Measurements from ENCODE around the gene KDELR3.

Gene KDELR3

DNA sequence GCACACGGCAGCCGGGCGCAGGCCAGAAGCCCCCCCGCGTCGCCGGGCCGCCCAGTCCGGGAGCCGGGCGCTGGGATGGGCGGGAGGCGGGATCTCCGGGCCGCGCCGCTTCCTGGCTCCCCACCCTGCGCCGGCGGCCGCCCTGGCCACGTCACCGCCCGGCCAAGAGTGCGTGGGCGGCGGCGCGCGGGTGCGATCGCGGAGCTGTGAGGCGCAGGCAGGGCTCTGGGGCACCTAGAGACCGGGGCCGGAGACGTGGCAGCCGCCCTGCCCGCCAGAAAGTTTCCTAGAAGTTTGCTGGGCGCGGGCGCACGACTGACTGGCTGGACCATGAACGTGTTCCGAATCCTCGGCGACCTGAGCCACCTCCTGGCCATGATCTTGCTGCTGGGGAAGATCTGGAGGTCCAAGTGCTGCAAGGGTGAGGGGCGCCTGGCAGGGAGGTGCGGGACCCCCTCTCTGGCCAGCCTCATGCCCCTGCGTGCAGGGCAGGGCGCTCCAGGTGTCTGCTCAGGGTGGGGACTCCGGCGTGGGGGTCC, at the start of gene KDELR3:
KDELR3 (plus strand) TSS at position 193 of the 539 bp plus-strand sequence; CDS start at position 331, 138 bp downstream.
- FAIRE-seq = no peak

DNA sequence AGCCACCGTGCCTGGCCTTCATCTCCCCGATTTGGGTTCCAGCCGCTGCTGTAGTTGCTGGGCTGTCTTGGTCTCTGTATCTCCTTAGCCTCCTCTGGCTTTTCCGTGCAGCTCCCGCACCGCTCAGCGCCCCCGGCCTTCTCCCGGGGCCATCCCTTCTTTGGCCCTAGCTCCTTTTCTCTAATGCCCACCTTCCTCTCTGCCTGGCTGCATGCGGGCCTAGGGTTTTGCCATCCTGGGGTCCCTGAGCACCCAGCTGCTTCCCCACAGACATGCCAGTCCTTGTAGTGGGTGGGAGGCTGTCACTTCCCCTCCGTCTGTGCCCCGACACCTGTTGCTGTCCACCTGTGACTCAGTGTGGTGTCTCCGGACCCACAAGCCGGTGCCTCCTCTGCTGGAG, 49.3 kb upstream of the KDELR3 start:
- FAIRE-seq = no peak

DNA sequence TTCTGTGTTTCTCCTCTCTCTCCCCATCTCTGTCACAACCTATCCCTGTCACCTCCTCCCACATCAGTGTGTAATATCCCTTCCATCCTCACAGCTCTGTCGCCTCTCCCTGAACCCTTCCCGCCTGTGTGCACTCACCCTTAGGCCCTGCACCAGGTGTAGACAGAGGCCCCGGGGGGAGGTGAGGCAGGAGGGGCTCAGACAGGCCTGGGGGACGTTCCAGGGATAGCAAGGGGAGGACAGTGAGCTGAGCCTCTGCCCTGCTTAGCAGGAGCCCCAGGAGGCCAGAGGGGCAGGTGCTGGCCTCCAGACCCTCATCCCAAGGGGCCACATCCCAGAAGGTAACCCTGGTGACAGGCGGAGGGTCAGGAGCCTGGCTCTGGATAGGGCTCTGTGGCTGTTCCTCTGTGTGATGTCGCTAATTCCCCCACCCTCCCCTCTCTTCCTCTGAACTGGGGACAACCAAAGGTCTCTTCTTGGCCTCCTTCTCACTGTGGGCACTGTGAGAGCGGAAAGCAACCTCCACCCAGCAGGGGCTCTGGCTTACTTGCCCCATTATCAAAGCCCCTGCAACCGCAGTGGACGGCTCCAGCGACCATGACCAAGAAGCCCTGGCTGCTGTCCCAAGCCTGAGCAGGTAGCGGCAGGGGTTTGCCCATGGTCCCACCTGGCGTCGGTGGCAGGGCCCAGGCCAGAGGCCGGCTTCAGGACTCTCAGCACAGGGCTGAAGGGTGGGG, 48.6 kb upstream of the KDELR3 start:
- FAIRE-seq = no peak

DNA sequence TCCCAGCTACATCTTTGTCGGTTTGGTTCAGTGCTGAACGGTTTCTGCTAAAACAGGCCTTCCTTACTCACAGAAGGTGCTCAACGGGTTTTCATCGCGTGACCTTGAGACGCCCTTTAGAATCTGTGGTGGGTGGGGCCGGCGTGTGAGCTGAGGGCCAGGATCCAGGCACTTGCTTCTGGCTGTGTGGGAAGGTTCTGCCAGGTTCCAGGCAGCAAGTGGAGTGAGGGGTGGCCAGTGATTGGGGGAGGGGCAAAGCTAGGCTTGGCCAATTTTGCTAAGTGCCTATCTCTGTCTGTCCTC, 48.1 kb upstream of the KDELR3 start:
- no peak for FAIRE-seq

DNA sequence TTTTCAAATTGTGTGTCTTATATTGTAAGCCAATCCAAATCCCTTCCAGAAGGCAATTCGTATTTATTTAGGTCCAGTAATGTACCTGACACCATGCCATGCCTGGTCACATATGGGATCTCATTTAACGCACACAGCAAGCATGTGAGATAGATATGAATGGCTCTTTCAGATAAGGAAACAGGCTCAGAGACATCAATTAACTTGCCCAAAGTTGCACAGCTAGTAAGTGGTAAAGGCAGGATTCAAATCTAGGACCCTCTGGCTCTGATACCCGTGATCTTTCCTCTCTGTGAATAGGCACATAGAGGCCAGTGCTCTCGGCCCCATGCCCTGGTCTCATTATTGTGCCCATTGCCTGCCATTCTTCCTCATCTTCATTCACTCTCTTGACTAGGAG, 47.2 kb upstream of the KDELR3 start:
- FAIRE-seq = no peak

DNA sequence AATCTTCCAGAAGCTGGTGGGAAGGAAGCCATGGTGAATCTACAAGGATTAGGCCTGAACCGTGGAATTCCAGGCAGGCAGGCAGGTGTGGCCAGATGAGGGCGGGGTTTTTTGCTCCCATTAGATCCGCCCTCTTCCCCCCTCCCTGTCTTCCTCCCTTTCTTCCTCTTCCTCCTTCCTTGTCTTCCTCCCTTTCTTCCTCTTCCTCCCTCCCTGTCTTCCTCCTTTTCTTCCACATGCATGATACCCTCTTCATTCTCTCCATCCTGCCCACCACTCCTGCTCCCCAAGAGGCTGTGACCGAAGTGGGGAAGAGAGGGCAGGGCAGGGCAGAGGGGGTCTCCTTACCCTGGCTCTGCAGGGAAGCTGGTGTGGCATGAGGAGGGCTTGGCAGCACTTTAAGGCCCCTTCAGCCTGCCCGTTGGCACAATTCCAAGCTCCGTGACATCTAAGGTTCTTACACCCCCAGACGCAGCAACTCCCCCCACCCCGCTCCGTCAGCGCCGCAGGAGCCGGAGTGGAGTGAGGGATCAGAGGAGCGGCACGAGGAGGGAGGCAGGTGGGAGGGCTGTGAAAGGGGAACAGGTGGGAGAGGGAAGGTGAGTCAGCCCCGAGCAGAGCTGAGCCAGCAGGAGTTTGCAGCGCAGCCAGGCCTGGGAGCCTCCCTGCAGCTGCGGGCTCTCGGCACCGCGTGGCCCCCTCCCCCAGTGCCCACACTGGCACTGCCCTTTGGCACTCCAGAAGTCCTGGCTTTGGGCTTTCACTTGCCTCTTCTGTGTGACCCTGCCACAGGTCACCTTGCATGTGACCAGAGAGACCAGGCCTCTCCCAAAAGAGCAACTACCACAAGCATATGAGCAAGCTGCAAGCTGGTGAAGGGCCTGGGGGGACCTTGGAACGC, 45.0 kb upstream of the KDELR3 start:
- no peak for FAIRE-seq

DNA sequence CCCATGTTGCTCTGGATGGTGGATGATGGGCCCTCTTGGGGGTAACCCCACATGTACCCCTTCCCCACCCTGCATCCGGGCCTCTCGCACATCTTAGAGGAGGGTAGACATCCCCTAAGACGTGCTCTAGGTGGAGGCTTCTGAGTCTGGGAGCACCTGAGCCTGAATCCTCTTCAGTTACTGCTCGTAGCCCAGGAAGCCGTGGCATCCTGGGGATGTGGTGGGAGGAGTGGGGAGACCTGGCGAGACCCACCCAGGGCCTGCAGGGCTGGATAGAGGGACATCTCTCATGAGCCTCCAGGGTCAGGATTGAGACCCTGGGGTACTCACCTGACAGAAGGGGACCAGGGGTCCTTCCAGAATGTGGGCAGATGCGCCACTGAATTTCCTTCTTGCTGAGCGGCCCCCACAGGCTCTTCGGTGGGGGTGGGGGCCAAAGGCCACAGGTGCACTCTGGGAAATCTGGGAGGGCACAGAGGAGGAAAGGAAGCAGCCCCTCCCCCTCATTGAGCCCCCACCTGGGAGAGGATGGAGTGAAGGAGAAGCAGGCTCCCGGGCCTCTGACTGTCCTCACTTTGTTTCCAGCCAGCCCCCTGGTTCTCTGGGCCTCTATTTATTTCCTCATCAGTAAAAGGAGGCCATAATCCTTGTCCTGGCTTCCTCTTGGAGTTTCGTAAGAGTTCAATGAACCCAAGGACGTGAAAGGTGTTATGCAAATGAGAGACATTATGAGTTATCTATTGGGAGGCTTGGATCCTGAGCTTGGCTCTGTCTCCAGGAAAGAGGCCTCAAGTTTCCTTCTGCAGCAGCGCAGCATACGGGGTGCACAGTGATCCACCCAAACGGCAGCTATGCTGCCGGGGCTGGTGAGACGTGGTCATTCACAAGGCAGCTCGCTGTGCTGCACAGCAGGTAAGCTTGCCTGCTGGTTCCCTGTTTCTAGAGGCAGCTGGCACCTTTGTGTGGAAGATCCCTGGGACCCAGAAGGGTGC, 44.1 kb upstream of the KDELR3 start:
- no peak for FAIRE-seq

DNA sequence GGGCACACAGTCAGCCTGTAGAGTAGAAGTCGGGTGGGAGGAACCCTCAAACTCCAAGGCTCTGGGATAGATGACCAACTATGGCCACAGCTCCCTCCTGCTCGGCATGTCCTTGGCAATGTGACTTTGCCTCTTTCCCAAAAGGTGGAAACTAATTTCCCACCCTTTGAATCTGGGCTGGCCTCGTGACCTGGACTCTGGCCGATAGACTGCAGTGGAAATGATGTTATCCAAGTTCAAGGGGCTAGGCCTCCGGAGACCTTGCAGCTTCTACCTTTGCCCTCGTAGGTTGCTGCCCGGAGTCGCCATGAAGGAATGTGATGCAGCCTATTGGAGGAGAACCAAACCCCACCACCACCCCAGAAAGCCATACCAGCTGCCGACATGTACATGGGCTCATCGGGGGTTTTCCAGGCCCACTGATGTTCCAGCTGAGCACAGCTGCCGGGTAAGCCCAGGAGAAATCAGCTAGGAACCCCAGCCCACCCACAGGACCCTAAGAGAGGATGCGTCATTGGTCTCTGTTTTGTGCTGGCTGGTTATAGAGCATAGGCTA, 43.3 kb upstream of the KDELR3 start:
- no peak for FAIRE-seq

DNA sequence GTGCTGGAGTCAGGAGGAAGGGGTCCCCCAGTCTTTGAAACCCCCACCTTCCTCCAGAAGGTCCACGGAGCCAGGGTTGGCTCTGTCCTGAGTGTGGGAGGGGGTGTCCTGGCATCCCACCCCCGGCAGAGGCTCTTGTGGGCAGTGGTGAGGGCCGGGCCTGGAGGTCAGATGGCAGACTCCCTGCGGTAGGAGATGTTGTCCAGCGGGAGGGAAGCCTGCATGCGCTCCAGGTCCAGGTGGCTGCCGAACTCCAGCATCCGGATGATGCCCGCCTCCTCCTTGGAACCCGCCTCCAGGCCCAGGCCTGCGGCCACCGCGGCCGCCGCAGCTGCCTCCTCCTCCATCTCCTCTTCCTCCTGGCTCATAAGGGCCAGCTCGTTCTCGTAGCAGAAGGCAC, 41.3 kb upstream of the KDELR3 start:
- FAIRE-seq = no peak

DNA sequence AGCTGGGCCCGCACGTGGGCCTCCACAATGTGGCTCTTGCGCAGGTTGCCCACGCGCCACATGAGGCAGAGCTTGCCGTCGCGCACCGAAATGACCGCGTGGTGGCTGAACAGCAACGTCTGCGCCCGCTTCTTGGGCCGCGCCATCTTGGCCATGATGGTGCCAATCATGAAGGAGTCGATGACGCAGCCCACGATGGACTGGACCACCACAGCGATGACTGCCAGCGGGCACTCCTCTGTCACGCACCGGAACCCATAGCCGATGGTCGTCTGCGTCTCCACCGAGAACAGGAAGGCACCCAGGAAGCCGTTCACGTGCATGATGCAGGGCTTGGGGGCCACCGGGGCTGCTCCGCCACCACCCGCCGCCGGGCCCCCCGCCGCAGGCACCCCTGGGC, 40.4 kb upstream of the KDELR3 start:
- no peak for FAIRE-seq

DNA sequence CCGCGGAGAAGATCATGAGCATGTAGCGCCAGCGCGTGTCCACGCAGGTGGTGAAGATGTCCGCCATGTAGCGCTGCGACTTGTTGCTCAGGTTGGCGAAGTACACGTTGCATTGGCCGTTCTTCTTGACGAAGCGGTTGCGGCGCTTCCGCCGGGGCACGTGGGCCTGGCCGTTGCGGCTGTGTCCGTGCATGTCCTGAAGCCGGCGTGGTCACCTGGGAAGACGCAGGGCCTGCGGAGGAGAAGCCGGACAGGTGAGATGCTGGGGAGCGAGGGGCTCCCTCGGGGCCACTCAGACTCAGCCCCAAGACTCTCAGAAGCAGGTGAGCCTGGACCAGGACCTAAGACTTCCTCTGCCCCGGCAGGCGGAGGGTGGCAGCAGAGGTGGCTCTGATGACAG, 40.0 kb upstream of the KDELR3 start:
- no peak for FAIRE-seq

DNA sequence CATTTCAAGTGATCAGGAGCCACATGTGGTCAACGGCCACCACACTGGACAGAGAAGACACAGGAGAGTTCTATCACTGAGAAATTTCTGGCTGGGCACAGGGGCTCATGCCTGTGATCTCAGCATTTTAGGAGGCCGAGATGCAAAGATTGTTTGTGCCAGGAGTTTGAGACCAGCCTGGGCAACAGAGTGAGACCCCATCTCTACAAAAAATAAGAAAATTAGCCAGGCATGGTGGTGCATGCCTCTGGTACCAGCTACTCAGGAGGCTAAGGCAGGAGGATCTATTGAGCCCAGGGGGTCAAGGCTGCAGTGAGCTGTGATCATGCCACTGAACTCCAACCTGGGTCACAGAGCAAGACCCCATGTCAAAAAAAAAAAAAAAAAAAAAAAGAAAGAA, 39.2 kb upstream of the KDELR3 start:
- no peak for FAIRE-seq

DNA sequence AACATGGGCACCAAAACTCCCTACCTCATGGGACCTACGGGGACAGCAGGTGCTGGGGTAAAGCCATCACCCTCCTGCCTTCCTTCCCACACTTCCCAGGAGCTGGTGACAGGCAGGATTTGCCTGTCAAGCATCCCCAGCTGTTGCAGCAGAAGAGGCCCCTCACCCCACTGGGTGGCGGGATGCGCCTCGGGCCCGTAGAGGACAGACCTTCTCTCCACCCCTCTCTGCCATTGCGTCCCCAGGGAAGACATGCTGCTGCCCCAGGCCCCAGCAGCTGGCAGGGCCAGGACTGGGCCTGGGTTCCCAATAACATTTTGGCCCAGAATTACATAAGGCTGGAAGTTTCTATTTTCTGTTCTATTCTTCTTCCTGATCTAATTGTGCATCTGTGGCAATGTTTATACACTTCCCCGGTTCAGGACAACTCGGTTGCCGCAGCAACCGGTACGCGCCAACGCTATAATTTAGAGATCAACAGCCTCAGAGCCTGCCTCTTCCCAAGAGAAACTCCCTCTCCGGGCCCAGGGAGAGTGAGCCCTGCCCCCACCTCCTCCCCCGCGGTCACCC, 38.3 kb upstream of the KDELR3 start:
- no peak for FAIRE-seq

DNA sequence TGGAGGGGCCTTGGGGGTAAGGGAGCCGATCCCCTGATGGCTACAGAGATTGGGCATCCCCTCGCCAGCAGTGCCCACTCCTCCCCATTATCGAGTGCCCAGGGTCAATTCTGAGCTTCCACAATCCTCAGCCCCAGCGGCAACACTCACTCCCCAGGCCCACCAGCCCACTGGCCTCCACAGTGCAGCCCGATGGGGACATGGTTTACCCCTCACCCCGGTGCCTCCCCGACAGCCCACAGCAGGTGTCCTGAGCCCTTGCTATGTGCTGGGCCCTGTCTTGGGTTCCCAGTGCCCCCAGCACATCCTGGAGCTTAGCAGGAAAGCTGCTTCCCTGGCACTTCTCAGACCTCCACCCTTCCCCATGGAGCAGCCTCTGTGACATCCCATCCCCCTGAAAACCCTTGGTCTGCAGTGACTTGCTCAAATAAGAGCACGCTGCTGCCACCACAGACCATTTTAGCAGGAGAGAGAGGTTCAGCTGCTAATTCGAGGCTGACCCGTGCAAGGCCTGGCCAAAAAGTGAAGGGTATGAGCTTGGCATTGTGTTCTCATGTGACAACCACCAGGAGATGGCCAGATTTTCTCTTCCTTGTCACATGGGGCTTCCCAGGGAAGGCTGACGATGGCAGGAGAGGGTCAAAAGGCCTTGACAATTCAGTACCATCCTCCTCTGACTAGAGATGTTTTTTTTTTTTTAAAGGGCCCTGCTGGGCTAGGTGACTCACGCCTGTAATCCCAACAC, 36.5 kb upstream of the KDELR3 start:
- FAIRE-seq = no peak

DNA sequence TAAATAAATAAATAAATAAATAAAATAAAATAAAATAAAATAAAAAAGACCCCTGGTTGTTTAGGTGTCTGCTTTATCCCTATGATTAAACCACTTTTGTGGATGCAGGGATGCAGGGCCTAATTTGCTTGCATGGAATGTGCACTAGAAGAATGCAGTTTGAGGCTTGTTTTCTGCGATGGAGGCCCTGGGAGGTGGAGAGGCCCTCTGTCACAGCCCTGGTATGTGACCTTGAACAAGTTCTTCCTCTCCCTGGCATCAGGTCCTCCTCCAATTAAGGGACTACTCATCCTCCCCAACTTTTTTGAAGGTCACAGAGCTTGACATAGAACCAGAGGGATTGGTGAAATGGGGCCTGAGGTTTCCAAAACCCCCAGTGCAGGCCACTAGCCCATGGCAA, 35.6 kb upstream of the KDELR3 start:
- FAIRE-seq = no peak

DNA sequence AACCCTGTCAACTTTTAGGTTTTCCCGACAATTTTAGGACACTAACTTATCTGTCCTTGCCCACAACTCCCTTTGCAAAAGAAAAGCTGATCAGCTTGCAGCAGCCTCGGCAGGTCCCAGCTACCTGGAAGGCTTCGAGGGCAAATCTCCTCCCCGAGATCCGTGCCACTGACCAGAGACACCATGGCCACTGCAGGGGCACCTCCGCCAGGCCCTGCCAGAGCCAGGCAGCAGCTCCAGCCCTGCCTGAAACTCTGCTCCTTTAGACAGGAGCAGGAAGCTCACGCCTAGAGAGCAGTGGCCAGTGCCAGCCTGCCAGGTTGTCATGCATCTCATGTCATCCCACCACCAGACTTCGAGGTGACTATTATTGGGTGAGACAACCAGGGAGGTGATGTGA, 34.0 kb upstream of the KDELR3 start:
- no peak for FAIRE-seq

DNA sequence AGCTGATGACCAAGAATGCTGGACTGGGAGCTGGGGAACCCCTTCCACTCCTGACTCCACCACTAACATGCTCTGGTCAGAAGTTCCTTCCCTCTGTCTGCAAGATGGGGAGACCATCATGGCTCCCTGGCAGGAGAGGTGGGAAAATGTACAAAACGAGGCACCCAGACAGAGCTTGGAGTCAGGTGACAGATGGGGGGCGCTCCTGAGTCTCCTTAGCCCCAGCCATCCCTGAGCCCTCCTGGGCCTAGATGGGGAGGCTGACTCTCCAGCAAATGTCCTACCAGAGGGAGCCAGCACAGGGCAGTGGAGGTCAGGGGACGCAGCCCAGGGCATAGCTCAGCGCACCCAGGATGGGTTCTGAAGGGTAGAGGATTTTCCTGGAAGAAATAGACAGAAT, 32.9 kb upstream of the KDELR3 start:
- no peak for FAIRE-seq

DNA sequence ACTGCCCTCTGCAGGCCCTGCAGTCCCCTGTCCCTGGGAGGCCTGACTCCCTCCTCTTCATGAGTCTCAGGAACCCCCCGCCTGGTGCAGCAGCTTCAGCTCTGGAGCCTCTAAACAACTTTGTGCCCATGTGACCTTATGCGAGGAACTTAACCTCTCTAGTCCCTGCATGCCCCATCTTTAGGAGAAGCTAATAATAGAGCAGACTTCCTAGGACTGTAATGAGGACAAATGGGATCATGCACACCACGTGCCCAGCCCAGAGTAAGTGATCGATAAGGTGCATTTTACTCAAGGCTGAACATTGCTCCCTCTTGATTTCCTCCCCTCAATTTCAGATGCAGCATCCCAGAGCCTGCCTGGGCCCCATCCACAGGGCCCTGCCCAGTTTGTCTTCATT, 31.9 kb upstream of the KDELR3 start:
- no peak for FAIRE-seq

DNA sequence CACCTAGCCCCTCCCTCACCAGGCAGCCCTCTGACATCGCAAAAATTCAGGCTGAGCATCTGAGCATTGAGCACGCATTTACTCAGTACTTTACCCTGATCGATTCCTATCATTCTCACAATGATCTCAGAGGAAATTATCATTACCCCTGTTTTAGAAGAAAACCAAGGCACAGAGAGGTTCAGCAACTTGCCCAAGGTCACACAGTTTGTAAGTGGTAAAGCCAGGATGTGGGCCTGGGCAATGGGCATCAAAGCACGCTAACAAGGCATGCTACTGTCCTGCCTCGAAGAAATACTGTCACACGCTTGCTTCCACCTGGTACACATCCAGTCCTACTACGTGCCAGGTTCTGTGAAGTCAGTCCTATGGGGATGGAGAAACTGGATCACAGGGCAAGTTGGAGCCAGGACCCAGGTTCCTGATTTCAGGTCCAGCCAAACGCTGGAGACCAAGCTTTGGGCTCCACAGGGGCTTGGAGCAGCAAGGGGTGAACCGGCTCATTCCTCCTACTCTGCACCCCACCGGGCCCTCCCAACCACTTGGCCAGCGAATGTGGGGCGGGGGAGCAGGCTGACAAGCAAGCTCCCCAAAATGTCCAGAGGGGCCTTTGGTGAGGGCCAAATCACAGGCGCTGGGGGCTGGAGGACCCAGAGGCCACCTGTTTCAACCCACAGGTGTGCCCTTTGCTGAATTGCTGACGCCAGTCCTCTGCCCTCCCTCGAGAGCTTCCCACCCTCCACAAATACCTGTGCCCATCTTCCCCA, 31.1 kb upstream of the KDELR3 start:
- FAIRE-seq = no peak

DNA sequence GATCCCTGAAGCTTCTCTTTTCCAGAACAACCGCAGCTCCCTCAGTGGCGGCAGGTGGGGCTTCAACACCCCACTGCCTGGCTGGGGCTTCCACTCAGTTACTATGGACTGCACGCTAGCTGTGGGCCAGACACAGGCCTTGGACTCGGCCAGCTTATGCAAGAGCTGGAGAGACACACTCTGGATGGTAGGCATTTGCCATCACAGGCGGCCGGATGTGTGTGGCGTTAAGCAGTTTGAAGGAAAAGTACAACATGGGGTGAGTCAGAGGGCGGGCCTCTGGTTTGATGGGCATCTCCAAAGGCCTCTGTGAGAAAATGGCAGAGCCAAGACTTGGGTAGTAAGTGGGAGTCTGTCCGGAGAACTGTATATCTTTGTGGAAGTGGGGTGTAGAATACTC, 30.5 kb upstream of the KDELR3 start:
- no peak for FAIRE-seq

All from endometrium (tissue), 2 donors.